CD4-positive, alpha-beta T cell treated with Interleukin-12 subunit alpha and Interleukin-12 subunit beta, for 1 hour (primary cell): ENCODE measurements around the gene SLC12A7.

Experiments used
- DNase-seq: peaks from one replicate; pipeline ENCODE4 v3.0.0-alpha.2; 2020

SLC12A7 gene

GRCh38 chr5:1124205-1125029, 12.6 kb upstream of the SLC12A7 start:
- DNase-seq, result no peak

- DNase-seq, result no peak
Measured at GRCh38 chr5:1123418-1124147, 11.7 kb upstream of the SLC12A7 start.

DNA sequence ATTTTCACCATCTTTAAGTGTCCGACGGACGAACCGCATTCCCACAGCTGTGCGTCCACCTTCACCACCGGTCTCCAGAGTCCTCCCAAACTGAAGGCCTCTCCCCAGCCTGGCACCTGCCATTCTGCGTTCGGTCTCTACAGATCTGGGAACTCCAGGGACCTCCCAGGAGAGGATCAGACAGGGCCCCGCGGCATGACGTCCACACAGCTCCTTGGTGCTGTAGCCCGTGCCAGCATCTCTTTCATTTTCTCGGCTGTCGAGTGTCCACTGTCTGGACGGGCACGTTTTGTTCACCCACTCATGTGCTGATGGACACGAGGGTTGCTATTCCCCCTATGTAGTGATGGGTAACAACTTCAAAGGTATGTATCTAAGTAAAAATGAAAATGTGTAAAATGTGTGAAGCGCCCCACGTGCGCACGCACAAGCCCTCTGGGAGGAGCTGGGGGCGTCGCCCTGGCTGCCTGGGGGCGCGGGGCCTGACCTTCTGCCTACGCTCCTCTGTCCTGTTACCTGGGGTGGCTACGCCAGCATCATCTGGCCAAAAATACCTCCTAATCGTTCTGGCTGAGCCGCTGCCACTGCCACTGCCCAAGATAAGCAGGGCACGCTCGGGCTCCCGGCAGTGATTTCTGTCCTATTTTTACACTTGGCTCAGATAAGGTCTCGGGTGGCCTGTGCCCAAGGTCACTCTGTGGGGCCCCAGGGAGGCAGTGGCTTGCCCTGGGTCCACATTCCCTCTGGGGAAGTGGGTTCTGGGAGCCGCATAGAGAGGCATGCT, 10.8 kb upstream of the SLC12A7 start:
- no peak for DNase-seq

DNA sequence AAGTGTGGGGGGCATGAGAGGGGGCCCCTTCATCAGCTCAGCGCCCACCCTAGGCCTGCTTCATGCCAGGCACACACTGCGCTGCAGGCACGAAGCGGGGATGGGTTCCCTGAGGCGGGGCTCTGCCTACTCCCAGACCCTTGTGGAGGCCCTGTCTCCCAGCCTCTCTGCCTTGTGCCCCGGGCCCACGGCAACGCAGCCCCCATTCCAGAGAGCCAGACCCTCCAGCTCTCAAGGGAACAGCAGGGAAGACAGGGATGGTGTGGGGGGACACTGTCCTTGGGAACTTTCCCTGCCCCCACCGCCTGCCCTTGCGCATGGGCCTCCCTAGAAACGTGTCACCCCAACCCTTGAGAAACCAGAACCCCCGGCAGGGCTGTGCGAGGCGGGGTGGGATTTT, 10.0 kb upstream of the SLC12A7 start:
- no peak for DNase-seq

DNA sequence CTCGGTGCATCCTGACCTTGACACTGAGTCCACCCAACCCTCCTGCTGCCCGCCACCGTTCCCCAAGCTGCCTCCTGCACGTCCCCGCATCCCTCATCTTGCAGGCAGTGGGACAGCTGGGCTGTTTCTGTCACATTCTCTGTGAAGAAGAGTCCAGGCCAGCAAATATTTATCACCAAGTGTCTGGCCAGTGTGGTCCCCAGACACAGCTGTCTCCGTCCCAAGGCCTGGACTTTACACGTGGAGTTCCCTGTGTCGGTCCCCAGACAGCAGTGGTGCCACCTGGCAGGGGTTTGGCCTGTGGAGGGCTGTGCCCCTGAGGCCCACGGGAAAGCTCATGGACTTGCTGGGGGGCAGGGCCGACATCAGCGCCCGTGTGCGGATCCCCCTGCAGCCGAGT, 9.2 kb upstream of the SLC12A7 start:
- DNase-seq, result no peak

DNA sequence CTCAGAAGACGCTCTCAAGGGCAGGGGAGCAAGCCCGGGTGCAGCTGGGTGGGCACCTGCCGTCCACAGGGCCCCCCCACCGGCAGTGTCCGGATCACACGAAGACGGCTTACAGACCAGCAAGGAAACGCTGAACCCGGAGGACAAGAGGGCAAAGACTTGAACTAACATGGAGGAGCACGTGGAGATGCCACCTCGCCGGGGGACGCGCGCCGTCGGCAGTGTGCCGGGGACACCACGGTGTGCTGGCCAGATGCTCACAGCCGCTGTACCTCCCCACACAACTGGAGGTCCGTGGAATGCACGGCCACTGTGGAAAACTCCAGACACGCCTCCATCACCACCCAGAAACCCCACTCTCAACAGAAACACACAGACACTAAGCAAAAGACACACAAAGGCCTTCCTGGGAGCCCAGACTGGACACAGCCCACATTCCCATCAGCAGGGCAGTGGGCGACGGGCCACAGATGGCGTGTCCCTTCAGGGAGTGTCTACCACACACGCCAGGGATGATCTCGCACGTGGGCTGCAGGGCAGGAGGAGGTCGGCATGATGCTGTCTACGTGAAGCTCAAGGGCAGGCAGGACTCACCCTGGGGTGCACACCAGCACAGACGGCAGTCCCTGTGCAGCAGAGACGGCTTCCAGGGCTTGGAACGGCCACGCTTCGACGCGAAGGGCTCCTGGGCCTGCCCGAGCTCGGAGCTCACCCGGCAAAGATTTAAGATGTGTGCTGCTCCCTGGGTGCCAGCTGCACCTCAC, 8.6 kb upstream of the SLC12A7 start:
- DNase-seq, result no peak

- no peak for DNase-seq
Measured at GRCh38 chr5:1119312-1119831, 7.5 kb upstream of the SLC12A7 start.

- DNase-seq, result no peak
Measured at GRCh38 chr5:1118738-1119137, 6.9 kb upstream of the SLC12A7 start.

- no peak for DNase-seq
Measured at GRCh38 chr5:1118231-1118698, 6.4 kb upstream of the SLC12A7 start.

DNA sequence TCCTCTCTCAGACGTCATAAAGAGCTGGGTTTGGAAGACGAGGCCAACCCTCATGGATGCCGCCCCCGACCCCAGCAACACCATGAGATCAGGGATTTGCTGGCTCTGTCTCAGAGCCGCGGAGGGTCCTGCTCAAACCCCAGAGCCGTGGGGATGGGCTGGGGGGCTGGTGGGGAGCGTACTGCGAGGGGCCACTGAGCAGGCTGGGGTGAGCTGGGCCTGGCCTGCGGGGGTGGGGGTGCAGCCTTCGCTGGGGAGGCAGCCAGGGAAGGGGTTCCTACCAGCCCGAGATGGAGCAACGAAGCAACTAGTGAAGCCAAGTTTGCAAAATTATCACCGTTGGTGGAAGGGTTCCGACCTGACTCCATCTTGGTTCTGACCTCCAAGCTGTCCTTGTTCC, 5.1 kb upstream of the SLC12A7 start:
- no peak for DNase-seq

GRCh38 chr5:1116109-1116740, 4.4 kb upstream of the SLC12A7 start:
- DNase-seq, result no peak

DNA sequence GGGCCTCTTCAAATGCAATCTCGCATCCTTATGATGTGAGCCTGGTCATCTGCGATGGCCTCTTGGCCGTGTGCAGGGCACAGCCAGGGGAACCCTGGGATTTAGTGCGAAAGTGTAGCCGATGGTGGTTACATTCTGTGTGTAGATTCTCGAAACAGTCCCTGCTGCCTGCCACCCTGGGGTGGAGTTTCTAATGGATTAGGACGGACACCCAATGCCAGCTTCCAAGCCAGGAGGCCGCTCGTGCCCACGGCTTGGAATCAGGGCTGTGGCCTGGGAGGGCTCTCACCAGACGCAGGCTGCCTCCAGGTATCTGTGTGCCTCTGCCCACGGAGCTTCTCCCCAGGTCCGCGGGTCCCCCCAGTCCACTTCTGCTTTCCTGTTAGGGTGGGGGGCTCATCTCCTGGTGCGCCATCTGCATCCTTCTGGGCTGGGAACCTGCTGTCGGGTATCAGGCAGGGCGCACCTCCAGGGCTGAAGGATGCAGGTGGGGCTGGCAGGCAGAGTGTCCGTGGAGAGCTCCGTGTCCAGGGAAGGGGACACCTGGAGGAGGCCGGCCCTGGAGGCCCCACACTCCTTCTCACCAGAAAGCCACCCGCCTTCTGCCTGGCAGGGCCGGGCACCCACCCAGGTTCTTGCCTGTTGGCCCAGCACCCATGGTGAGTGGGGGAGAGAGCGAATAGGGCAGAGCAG, 3.4 kb upstream of the SLC12A7 start:
- no peak for DNase-seq

GRCh38 chr5:1113805-1114586, 2.1 kb upstream of the SLC12A7 start:
- DNase-seq, result no peak

DNA sequence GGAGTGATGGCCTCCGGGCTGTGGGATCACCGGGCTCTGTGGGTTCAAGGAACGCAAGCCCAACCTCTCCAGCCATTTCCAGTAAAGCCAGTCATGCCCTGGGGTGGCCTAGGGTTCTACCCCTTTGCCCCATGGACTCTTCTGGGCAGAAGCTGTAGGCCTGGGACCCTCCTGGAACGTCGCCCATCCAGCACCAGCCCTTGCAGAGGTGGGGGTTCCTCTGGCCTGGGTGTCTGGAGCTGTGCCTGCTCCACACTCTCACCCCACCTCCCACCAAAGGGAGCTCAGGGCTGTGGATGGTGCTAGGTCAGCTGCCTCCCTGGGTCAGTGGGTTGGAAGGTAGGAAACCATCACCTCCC, 1.4 kb upstream of the SLC12A7 start:
- no peak for DNase-seq

DNA sequence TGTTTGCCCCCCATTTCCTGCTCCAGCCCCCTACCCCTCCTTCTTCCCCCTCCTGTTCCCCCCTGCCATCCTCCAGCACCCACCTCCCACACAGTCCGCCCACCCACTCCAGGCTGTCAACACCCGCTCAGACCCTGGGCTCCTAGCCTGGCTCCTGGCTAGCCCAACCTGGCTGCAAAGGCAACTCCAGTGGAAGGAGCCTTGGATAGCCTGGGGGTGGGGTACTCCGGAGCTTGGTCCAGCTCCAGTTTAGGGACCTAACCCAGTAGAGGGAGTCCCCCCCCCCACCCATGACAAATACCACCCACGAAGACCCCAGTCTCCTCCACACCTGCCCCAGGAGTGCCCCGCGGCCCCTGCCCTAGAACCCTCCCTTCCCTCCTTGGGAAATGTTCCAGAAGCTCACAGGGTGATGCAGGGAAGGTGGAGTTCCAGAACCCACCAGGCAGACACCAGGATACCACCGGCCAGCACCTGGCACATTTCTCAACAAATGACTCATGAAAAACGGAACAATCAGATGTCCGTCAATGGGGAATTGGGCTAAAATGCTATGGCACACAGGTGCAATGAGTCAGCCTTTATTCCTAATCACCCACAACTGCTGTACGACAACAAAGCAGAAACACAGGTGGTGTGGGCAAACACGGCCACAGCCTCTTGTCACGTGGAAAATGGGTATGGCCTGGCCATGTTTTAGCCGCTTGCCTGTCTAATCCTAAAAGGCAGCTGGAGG, 901 bp upstream of the SLC12A7 start:
- no peak for DNase-seq

DNA sequence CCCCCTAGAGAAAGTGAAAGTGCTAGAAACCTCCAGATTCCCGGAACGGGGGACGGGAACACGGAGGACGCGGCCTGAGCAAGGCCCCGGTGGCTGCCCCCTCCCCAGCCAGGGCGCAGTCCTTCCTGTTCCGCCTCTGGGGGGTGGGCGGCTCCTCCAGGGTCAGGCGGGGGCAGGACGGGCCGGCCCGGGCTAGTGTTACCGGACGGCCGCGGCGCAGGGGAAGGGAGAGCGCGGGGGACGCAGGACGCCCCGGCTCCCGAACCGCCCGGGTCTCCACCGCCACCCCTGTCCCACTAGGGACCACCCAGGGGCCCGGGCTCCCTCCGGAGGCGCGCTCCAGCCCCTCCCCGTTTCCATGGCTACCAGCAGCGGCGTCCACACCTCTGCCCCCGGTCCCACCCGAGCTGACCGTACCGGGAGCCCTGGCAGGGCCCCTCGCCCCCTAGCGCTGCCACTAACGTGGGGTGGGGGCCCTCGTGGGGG, 579 bp downstream of the SLC12A7 start:
- DNase-seq, result no peak

DNA sequence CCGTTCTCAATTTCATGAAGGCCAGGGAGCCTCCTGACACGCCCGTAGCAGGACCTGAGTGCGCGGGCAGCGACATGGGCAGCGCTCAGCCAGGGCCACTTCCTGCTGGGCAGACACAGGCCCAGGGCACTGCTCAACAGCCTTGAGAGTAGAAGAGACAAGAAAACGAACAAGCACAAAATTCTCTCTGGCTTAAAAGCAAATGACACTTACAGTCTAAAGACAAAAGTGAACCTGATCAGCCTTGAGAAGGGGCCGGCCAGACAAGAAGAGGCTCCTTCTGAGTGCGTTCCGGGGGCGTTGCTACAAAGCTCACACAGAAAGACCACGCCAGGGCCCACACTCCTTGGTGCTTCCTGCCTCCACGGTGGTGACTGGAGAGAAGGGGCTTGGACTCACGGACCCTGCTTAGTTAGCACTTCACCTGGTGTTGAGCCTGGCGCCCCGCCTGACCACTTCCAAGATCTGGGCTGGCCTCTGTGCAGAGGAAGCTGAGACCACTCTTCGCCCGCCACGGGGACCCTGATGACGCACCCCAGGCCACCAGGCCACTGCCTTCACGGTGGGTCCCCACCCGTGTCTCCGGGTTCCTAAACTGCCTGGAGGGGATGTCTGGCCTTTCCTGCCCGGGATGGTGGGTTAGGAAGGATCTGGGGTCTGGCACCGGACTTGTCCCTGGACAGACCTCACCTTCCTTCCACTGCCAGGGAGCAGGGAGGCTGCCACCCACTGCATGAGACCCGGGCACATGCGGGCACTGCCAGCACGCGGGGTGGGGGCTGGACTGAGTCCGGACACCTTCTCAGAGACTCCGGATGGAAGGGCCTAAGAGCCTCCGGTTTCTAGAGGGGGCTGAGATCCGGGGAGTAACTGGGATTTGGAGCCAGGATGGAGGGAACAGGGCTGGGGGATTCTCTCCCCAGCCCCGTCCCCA, 1.3 kb downstream of the SLC12A7 start:
- DNase-seq, result no peak

DNA sequence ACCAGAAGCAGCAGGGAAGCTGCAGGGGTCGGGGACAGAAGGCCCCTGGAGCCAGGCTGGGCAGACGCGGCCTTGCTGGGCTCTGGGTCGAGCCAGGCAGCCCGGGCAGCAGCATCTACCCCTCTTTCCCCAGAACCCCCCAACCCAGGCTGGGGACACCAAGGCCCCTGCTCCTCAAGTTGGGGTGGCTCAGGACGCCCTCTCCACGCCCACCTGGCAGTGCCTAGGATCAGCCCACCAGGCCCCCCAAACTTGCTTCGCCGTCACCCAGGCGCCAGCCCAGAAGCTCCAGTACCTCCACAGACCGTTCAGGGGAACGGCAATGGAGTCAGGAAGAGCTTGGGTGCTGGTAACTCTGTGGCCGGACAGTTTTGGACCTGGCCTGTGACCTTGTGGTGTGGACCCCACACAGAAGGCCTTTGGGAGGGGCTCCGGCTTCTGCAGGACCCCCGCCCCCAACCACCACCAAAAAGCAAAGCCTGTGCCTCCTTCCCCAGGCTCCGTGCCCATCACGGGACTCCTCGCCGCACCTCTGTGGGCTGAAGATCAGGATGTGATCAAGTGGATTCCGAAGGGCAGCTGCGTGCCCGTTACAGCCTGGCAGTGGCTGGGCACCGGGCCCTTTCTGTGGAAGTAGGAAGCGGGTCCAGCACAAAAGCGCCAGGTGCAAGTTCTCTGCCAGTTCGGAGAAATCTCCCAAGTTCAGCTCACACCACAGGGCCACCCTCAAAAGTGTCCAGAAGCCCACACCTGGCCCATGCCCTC, 2.1 kb downstream of the SLC12A7 start:
- DNase-seq, result no peak
